HepG2 (cell line): ENCODE results near the gene UPK1A. TPM values are rescaled to one million over a fixed set of nuclear protein-coding genes. Genes with fewer than 3 reads are reported as not detected.
A peak's percentile ranks its signal among the peaks of the same experiment; 100 is the strongest.

Source experiments
- CENPBD1 ChIP-seq: sonication (generic); formaldehyde crosslinking; IDR thresholded peaks from 2 replicates; pipeline ENCODE4 v1.8.0; 2022; ENCODE audit warnings: missing genetic modification reagents, low read depth, mild to moderate bottlenecking, borderline replicate concordance
- GMEB1 ChIP-seq: sonication (generic); formaldehyde crosslinking; IDR thresholded peaks from 2 replicates; pipeline ENCODE4 v1.5.1; 2020; ENCODE audit warnings: missing genetic modification reagents, mild to moderate bottlenecking, borderline replicate concordance
- GTF3A ChIP-seq: sonication (generic); formaldehyde crosslinking; conservative IDR thresholded peaks from 2 replicates; pipeline ENCODE4 v1.4.0; 2020; ENCODE audit warnings: mild to moderate bottlenecking, missing genetic modification reagents
- HNRNPH1 ChIP-seq: fragments of 200-400 bp; formaldehyde crosslinking; optimal IDR thresholded peaks from 2 replicates; pipeline ENCODE3; 2017; ENCODE audit warnings: mild to moderate bottlenecking, low read depth, low read length
- KMT2A ChIP-seq: sonication (generic); formaldehyde crosslinking; IDR thresholded peaks from 2 replicates; pipeline ENCODE4 v1.4.0; 2020; ENCODE audit warnings: missing genetic modification reagents
- MBD4 ChIP-seq: IDR thresholded peaks from 2 replicates; pipeline ENCODE4 v1.6.1; 2012; ENCODE audit warnings: low read length, inconsistent platforms, borderline replicate concordance
- MIXL1 ChIP-seq: IDR thresholded peaks from 2 replicates; pipeline ENCODE4 v1.6.1; 2016
- PRMT3 ChIP-seq: sonication (generic); formaldehyde crosslinking; IDR thresholded peaks from 2 replicates; pipeline ENCODE4 v1.8.1; 2022; ENCODE audit warnings: low read depth, mild to moderate bottlenecking, moderate library complexity, missing genetic modification reagents, borderline replicate concordance
- RELA ChIP-seq: sonication (generic); formaldehyde crosslinking; IDR thresholded peaks from 2 replicates; pipeline ENCODE4 v1.4.0; 2020; ENCODE audit warnings: missing genetic modification reagents
- SNAPC4 ChIP-seq: sonication (generic); formaldehyde crosslinking; IDR thresholded peaks from 2 replicates; pipeline ENCODE4 v1.4.0; 2020; ENCODE audit warnings: mild to moderate bottlenecking, missing genetic modification reagents
- TOPORS ChIP-seq: sonication (generic); formaldehyde crosslinking; IDR thresholded peaks from 2 replicates; pipeline ENCODE4 v1.8.0; 2023; ENCODE audit warnings: mild to moderate bottlenecking, missing genetic modification reagents
- ZFAT ChIP-seq: sonication (generic); formaldehyde crosslinking; conservative IDR thresholded peaks from 2 replicates; pipeline ENCODE4 v1.8.1; 2023; ENCODE audit warnings: missing genetic modification reagents, inconsistent platforms
- ZMYM4 ChIP-seq: sonication (generic); formaldehyde crosslinking; IDR thresholded peaks from 2 replicates; pipeline ENCODE4 v1.8.1; 2023; ENCODE audit warnings: mild to moderate bottlenecking, missing genetic modification reagents
- ZNF160 ChIP-seq: sonication (generic); formaldehyde crosslinking; IDR thresholded peaks from 2 replicates; pipeline ENCODE4 v1.8.0; 2022; ENCODE audit warnings: mild to moderate bottlenecking, inconsistent platforms, missing genetic modification reagents
- ZNF619 ChIP-seq: sonication (generic); formaldehyde crosslinking; IDR thresholded peaks from 2 replicates; pipeline ENCODE4 v1.4.0; 2020; ENCODE audit warnings: mild to moderate bottlenecking, missing genetic modification reagents
- ZZZ3 ChIP-seq: sonication (generic); formaldehyde crosslinking; IDR thresholded peaks from 2 replicates; pipeline ENCODE4 v1.4.0; 2020; ENCODE audit warnings: missing genetic modification reagents, mild to moderate bottlenecking, borderline replicate concordance
- polyA plus RNA-seq, 8 experiments: library from polyadenylated mRNA; depleted of rRNA in 3 of 8; stranded (reverse) in 7 of 8; unstranded in 1 of 8; fragments of >200 nt; fragmentation: Illumina TruSeq in 4 of 8; extraction: Trizol in 4 of 8; gene quantifications; 2 replicates each; pipeline versions ENCODE4 v1.2.1 to v1.2.3, GENCODE V29; 2011 to 2016; ENCODE audit warnings: low read depth in 4 of 8, missing spikeins in 1 of 8, mixed read lengths in 1 of 8; ENCODE audit not compliant: insufficient read depth in 1 of 8
- total RNA-seq, 5 experiments: library from RNA; depleted of rRNA; stranded (reverse); fragments of >200 nt; fragmentation: Illumina TruSeq; extraction: Trizol; gene quantifications; 2 replicates each; pipeline ENCODE4 v1.2.3, GENCODE V29; 2016; ENCODE audit warnings: low read depth in 1 of 5
- TF ChIP-seq, protein P1 (sequence below): sonication (generic); formaldehyde crosslinking; IDR thresholded peaks from 2 replicates; pipeline ENCODE4 v1.4.0; 2020; ENCODE audit warnings: missing genetic modification reagents

UPK1A gene
- total and polyA plus RNA-seq, 2 of the 13 experiments (the other 11 are each of a cell fraction or from before 2014, with no cell fraction given) = 2.9 TPM; not detected in 1

- TF ChIP-seq SNAPC4 (CRISPR knock-in tag) = no peak
- no peak for TF ChIP-seq ZNF619 (CRISPR knock-in tag)
- TF ChIP-seq ZZZ3 = no peak
- no peak for TF ChIP-seq RELA
- TF ChIP-seq KMT2A (CRISPR knock-in tag) = 0 out of 2 replicates have a peak, but pooled peaks have one; percentile 27
- no peak for TF ChIP-seq MIXL1 (CRISPR knock-in tag)
- TF ChIP-seq HNRNPH1 = no peak
- peak; percentile 80 for TF ChIP-seq ZMYM4
- TF ChIP-seq, protein P1, sequence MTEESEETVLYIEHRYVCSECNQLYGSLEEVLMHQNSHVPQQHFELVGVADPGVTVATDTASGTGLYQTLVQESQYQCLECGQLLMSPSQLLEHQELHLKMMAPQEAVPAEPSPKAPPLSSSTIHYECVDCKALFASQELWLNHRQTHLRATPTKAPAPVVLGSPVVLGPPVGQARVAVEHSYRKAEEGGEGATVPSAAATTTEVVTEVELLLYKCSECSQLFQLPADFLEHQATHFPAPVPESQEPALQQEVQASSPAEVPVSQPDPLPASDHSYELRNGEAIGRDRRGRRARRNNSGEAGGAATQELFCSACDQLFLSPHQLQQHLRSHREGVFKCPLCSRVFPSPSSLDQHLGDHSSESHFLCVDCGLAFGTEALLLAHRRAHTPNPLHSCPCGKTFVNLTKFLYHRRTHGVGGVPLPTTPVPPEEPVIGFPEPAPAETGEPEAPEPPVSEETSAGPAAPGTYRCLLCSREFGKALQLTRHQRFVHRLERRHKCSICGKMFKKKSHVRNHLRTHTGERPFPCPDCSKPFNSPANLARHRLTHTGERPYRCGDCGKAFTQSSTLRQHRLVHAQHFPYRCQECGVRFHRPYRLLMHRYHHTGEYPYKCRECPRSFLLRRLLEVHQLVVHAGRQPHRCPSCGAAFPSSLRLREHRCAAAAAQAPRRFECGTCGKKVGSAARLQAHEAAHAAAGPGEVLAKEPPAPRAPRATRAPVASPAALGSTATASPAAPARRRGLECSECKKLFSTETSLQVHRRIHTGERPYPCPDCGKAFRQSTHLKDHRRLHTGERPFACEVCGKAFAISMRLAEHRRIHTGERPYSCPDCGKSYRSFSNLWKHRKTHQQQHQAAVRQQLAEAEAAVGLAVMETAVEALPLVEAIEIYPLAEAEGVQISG = peak; percentile 61; the same call in 1 of the 2 replicates
- TF ChIP-seq MBD4 = no peak
- no peak for TF ChIP-seq TOPORS
- no peak for TF ChIP-seq ZNF160
- no peak for TF ChIP-seq ZFAT (CRISPR knock-in tag)
- no peak for TF ChIP-seq GTF3A (CRISPR knock-in tag)
- no peak; the same call in 1 of the 2 replicates for TF ChIP-seq GMEB1 (CRISPR knock-in tag)
- no peak for TF ChIP-seq PRMT3
- TF ChIP-seq CENPBD1 = no peak
Observed at GRCh38 chr19:35702223-35703012, 36.1 kb downstream of the UPK1A start (continued).
